ENCODE results near the gene DNAJC27.

DNAJC27 gene

DNA sequence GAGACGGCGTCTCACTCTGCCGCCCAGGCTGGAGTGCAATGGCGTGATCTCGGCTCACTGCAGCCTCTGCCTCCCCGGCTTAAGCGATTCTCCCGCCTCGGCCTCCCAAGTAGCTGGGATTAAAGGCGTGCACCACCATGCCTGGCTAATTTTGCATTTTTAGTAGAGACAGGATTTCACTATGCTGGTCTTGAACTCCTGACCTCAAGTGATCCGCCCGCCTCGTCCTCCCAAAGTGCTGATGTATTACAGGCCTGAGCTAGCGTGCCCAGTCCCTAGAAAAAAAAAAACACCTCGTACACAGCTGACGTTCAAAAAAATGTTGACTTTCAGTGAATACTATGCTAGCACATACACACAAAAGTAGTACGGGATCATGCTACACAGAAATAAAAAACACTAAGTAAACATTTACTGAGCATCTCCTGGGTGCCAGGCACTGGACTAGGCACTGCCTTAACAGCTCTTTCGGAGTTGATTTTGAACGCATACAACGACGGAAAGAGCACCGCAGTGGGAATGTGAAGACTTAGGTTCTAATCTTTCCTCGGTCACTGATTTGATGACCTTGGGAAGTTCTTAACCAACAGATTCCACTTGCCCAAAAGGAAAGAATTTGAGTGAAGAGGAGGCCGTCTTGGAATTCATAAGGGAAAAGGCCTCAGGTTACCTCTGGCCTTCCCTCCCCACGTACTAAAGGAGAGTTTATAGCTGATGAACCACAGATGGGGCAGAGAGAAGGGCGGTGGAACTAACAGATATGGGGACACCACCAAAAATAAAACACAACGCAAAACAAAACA lies 1.1 kb downstream of the DNAJC27 start:
- no peak for DNase-seq

DNA sequence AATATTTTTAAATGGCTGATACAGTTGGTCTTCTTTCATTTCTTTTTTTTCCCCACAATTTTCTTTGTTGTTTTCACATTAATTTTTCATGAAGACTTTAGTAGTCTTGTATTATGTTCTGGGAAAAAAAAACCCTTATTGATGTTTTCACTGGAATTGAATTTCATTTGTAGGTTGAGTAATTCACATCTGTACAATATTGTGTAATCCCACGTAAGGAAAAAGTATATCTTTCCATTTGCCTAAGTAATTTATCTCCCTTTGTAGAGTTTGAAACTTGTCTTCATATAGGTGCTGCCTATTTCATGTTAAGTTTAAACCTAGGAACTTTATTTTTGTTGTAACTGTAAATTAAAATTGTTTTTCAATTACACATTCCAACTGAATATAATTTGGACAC lies 2.0 kb downstream of the DNAJC27 start:
- DNase-seq = no peak

DNA sequence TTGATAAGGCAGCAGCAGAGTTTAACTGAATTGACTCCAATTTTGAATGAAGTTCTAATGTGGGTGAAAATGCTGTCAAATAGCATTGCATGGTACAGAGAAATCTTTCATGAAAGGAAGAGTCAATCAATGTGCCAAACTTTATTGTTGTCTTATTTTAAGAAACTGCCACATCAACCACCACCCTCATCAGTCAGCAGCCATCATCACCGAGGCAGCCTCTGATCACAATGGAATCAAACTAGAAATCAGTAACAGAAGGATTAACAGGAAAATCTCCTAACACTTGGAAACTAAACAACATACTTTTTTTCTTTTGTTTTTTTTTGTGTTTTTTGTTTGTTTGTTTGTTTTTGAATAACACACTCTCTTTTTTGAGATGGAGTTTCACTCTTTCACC lies 9.9 kb downstream of the DNAJC27 start:
- DNase-seq = no peak

DNA sequence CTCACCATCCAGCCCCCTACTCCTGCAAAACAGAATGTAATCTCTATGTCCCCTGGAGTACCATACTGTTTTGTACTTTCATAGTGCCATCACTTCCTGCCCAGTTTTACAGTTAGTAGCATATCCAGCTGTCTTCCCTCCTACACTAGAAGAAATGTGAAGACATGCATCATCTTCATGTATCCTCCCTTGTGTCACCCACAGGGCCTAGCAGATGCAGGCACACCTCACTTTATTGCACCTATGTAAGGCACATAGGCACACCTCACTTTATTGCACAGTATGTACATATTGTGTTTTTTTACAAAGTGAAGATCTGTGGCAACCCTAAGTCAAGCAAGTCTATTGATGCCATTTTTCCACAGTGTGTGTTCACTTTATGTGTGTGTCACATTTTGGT lies 12.0 kb downstream of the DNAJC27 start:
- DNase-seq = no peak

DNA sequence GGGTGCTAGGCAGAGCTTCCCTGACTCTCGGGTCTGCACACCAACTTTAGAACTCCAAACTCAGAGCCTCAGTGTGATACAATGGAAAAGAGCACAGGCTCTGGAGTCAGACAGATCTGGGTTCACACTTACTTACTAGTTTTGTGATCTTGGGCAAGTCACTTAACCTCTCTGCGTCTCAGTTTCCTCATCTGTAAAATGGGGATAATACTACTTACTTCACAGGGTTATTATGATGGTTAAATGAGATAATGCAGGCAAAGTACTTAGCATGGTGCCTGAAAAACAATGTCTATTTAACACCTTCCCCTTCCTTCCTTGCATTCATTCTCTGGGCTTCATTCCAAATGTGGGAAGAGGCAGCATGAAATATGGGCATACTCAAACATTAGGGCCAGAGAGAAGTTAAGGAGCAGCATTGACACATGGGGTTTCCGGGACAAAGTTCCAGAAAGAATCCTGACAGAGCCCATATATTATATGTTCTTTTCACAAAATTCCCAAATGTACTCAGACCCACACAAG lies 13.3 kb downstream of the DNAJC27 start:
- no peak for DNase-seq

DNA sequence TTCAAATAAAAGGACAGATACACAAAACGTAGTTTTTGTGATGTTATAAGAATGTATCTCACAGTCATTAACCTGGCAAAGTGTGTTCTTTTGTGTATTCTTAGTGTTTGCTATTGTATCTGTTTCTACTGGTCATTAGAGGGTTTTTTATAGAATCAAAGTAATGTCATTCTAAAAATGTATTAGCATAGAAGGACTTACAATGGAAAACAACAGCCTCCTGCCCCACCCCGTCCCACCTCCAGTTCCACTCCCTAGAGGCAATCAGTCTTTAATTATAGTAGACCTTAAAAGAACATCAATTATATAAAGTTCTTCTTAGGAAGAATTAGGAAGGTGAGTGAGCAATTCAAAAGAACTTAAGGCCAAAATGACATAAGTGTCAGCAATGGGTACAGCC lies 13.8 kb downstream of the DNAJC27 start:
- DNase-seq = no peak

DNA sequence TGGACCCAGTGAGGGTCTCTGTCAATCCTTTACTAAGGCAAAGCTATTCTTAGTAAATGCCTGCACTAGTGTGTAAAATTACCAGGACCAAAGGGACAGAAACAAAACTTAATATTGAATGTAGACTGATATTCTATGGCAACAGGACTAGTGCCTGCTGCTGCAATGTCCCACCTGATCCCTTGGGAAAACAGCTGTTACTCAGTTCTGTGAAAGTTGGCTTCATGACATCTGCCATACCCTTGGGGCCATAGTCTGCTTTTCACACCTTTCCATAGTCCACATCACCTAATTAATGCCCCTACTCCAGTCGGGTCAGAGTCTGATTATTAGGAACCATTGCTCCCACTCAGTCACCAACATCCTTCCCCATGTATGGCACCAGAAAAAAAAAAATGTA lies 14.5 kb downstream of the DNAJC27 start:
- no peak for DNase-seq

DNA sequence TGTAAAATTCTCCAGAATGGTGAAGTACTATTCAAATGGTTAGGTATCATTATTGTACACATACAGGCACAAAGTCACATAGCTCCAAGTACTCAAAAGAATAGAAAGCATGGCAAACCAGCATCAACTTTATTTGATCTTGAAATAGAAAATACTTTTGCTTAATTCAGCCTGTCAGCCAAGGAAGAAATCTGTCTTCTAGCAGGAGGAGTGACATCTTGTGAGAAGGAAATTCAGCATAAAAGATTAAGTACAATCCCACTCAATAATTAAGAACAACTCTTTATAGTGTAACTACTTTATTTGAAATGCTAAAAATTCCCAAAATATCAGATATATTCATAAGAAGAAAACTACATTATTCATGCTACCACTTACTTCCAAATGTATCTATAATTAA lies 15.8 kb downstream of the DNAJC27 start:
- DNase-seq = no peak

DNA sequence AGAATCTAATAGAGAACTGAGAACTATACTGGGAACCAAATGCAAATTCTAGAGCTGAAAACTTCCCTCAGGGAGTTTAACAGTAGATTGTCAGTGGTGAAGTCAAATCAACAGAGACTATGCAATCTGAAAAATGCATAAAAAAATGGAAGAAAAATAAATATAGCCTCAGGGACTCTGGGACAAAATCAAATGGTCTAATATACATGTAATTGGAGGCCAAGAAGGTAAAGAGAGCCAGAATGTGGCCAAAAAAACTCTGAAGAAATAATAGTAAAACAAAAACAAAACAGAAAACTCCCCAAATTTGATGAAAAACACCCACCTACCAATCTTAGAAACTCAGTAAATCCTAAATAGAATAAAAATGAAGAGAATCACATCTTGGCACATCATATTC lies 16.5 kb downstream of the DNAJC27 start:
- DNase-seq = no peak

DNA sequence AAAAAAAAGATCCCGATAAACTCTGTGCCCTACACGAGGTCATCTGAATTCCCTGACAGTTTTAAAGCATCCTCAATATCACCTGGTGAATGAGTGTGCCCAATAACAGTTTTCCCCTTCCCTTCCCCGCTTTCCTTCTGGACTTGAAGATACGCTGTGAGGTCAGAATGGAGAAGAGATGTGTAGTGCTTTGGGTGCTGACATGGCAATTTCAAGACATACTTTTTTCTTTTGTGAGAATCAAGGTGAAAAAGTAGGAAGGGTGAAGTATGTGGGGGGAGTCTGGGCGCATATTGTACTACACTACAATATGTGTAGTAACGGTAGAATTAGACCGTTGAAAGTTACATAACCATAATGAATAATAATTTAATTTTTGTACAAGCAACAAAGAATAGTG lies 21.7 kb downstream of the DNAJC27 start:
- DNase-seq = no peak

DNA sequence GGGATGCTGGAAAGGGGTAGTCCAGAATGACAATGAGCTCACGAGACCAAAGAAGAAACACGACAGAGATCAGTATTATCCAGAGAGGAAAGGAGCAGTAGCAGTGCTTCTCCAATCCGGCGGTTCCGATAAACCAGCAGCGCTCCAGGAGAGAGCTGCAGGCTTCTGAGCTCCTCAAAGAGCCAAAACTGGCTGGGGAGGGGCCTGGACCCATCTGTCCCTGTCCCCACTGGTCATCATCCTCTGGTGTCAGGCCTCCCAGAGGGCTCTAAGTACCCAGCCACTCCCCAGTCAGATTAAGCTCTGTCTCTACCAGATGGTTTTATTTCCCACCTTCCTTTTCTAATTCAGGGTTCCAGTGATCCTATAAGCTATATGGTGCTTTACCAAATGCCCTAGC lies 23.2 kb downstream of the DNAJC27 start:
- no peak for DNase-seq

DNA sequence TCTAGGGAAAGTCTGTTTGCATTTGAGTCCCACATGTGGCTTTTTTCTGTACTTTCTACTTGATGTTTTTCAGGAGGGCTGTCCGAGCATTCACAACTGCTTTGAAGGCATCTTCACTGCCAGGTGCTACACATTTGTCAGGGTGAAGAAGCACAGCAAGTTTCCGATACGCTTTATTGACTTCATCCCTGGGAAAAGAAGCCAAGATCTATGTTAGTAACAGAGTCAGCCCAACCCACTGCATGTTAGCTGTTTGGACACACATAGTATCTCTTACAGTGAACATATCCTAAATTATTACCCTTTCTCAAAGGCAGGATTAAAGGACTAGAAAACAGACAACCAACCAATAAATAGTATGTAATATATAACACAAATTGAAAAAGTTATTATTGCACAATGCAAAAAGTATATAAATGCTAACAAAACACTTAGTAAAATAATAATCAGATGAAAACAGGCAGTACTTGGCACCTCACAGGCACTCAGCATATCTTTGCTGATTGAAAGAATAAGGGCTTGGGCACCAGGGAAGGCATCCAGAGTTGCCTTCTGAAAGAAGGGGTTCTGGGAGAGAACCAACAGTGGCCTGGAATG lies 24.1 kb downstream of the DNAJC27 start:
- DNase-seq = no peak

DNA sequence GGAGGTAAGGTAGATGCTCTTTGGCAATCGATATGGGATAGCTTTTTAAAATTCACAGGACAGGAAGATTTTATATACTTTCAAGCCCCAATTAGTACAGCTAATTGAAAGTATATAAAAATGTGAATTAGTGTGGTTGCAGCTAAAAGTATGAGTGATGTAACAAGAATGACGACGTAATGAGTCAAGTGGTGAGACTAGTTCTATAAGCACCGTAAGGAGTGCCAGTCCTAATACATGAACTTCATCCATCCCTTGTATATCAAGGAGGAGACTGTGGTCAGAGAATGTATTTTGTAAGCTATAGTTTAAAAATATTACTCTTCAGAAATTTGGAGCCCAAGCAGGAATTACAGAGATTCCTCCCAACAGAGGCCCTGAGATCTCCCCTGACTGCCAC lies 25.8 kb downstream of the DNAJC27 start:
- DNase-seq = no peak

DNA sequence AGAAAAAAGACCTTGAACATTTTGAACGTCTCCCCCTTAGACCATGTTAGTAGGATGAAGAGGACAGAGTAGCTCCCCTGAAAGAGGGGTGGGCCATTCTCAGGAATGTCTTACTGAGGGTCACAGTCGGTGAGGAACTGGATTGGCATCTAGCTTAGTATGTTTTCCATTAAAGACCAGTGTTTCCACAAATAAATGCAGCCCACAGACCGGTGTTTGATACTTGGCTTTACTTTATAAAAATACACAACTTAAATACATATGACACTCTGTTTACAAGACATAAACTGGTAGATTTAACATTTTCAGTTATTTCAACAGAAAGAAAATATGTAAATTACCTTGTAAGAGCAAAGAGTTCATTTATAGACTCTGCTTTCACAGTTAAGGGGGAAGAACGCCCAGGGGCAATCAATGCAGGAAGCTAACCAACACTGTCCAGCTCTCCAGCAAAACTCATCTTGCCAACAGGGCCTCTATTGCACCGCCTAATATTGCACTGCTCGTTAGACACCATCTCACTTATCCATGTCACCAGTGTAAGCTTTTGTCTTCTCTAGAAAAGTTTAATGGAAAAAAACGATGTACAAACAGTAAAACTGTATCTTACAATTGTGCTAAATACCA lies 28.2 kb downstream of the DNAJC27 start:
- DNase-seq = no peak

DNA sequence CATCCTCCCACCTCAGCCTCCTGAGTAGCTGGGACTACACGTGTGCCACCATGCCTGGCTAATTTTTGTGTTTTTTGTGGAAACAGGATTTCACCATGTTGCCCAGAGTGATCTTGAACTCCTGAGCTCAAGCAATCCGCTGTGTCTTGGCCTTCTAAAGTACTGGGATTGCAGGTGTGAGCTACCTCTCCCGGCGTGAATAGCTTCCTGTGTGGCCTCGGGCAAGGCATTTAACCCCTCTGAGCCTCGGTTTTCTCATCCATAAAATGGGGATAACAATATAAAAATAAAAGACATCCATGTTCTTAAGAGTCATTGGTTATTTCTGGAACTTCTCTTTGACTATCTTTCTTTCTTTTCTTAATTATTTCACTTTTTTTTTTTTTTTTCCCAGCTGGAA lies 32.4 kb downstream of the DNAJC27 start:
- DNase-seq = no peak

DNA sequence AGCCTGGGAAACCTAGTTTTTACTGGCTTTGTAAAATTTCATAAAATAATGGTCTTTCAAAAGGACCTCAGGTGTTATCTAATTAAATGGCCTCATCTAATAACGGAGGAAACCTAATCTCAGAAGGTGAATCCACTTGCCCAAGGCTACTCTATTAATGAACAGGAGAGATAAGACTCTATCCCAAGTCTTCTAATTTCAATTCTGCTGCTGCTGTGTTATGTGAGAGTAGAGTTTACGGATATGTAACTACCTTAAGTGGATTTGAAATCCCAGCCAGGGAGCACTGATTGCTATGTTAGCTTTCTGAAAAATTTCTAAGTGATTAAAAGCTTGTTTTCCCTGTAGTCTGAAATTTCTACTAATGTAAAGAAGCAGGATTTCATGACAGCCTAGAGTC lies 34.5 kb downstream of the DNAJC27 start:
- no peak for DNase-seq

DNA sequence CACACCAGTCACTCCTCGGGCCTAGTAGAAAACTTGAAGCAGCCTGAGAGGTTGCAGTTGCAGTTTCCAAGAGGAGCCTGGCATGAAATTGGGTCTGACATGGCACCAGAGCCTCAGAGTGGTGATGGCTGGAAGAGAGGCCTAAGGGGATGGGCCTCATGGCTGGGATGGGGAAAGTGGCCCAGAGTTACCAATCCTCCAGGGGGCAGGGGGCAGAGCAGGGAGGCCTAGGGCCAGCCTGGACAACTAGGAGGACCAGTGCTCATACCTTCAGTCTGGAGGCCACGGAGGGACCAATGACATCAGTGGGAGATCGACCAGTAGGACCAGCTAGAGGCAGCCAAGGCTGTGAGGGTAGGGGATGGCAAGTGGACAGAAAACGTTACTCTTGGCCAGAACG lies 36.6 kb downstream of the DNAJC27 start:
- no peak for DNase-seq

DNA sequence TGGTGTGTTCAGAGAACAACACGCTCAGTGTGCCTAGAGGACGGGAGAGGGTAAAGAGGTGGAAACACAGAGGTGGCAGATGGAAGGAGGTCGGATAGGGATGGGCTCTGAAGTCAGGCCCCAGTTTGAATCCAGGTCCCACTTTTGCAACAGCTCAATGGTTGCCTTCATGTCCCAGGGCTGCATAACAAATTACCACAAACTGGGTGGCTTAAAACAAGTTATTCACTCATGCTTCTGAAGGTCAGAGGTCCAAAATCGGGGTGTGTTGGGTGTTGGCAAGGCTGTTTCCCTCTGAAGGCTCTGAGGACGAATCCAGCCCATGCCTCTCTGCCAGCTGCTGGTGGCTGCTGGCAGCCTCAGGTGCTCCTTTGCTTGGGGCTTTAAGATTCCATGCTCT lies 39.0 kb downstream of the DNAJC27 start:
- no peak for DNase-seq

DNA sequence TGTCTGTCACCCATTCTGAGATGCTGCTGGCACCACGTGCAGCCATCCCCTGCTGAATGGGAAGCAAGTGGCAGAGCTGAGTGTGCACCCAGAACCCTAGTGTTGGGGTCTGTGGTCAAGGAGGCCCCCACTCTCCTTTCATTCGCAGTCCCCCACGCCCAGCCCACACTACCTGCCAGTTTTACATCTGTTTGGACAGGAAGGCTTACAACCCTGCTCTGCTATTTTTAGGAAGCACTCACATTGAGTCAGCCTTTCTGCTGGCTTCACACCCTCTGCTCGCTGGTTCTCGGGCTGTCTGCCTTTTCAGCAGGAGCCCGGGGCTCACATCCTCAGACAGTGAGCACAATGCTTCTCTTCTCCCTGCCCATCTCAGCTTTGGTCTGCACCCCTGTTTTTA lies 41.0 kb downstream of the DNAJC27 start:
- no peak for DNase-seq

DNA sequence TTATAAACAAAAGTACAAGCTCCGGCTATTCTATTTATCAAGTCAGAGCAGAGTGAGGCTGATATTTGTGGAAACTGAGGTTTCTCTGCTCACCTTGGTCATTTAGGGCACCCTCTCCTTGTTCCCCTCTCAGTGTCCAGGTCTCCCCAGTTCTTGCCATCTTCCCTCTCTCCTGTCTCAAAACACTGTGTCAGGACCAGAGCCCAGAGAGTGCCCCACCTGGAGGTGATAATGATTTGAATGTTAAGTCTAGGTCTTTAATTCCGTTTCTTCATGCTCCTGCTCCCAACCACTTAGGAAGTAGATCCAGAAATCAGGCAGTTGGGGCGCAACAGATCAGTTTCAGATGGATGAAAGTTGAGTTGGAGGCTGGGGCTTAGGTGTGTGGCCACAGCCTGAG lies 42.5 kb downstream of the DNAJC27 start:
- no peak for DNase-seq

DNA sequence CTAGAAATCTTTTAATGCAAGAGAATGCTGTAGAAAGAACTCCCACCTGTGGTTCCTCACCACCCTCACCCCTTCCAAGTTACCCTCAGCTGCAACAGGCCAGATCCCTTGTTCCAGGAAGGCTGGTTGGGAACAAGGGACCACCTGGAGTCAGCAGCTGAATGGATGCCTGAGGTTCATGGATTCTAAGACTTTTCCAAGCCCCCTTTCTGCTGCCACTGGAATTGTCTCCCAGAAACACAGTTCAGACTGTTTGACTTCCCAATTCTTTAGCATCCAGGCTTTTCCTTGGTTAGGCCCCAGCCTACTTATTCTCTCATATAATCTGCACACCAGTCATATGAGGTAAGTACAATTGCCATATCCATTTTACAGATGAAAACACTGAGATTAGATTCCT lies 43.7 kb downstream of the DNAJC27 start:
- DNase-seq = no peak

DNA sequence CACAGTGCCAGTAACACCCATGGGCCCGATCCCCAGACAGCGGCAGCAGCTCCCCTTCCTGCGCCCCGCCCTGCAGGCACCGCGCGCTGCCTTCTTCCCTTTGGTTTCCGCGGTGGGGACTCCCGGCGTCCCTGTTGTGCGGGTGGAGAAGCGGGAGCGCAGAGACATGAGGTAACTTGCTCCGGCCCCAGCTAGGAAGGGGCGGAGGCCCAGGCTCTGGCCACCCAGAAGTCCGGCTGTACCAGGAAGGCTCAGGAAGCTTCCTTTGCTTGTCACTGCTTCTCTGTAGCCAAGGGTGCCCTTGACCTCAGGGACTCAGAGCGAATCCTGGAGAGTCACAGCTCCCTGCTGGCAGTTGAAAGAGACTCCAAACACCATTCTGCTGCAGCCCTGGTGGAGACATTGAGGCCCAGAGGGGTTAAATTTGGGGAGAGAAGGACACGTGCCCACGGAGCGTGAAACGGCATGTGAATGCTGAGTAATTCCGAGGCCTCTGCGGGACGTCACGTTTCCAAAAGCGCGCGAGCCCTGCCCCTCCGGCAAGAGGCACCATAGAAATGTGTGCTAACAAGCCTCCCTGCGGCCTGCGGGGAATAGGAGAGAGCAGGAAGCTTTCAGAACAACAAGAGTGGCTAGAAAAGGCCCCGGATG lies 45.0 kb downstream of the DNAJC27 start:
- no peak for DNase-seq

DNA sequence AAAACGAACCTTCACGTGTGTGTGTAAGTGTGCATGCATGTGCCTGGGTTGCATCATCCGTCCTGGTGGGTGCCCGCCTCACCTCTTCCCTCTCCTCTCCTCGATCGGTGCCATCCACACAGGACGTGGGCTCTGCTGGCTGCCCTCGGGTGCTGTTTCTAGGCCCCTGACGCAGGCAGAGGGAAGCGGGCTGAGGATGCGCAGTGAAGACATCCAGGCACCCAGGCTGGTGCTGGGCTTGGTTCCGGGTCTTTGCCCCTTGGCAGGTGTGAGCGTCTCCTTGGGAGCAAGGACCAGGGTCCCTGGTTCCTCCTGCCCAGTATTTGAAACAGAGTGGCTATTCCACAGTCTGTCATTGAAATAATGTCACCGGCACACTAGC lies 45.5 kb downstream of the DNAJC27 start:
- no peak for DNase-seq

DNA sequence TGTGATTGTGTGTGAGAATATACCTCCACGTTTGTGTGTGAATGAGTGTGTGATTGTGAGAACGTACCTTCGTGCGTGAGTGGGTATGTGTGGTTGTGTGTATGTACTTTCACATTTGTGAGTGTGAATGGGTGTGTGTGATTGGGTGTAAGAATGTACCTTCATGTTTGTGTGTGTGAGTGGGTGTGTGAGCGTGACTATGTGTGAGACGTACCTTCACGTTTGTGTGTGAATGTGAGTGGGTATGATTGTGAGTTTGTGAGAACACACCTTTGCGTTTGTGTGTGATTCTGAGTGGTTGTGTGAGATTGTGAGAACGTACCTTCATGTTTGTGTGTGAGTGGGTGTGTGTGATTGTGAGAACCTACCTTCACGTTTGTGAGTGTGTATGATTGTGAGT lies 45.9 kb downstream of the DNAJC27 start:
- no peak for DNase-seq
